AG09319 (cell line): ENCODE data around the gene CDHR1.

Experiments used
- DNase-seq: peaks from one replicate; pipeline ENCODE4 v3.0.0-alpha.2; 2010; ENCODE audit warnings: low read depth; ENCODE audit errors: extremely low read depth
- TF ChIP-seq, protein P1 (sequence below): IDR thresholded peaks from 2 replicates; pipeline ENCODE4 v1.5.1; 2011; ENCODE audit warnings: low read depth, mild to moderate bottlenecking, inconsistent platforms, low read length, moderate library complexity

Gene CDHR1

DNA sequence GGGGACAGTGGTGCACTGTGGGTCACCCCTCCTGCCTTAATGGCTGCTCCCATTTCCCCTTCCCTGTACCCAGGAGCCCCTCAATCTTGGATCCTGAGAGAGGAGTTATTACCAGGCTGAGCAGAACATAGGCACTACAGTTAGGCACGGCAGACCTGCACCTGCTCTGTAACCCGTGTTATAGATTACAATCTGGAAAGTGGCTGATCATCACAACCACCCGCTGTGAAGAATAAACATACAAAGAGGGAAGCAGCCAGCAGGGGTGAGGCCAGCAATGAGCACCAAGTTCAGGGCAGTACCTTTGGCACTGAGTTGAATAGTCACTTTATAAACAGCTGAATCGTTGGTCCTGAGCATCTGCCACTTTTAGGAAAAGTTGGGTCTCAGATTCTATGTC lies 1.7 kb downstream of the CDHR1 start:
- DNase-seq: no peak
- TF ChIP-seq, protein P1, sequence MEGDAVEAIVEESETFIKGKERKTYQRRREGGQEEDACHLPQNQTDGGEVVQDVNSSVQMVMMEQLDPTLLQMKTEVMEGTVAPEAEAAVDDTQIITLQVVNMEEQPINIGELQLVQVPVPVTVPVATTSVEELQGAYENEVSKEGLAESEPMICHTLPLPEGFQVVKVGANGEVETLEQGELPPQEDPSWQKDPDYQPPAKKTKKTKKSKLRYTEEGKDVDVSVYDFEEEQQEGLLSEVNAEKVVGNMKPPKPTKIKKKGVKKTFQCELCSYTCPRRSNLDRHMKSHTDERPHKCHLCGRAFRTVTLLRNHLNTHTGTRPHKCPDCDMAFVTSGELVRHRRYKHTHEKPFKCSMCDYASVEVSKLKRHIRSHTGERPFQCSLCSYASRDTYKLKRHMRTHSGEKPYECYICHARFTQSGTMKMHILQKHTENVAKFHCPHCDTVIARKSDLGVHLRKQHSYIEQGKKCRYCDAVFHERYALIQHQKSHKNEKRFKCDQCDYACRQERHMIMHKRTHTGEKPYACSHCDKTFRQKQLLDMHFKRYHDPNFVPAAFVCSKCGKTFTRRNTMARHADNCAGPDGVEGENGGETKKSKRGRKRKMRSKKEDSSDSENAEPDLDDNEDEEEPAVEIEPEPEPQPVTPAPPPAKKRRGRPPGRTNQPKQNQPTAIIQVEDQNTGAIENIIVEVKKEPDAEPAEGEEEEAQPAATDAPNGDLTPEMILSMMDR: no peak

DNA sequence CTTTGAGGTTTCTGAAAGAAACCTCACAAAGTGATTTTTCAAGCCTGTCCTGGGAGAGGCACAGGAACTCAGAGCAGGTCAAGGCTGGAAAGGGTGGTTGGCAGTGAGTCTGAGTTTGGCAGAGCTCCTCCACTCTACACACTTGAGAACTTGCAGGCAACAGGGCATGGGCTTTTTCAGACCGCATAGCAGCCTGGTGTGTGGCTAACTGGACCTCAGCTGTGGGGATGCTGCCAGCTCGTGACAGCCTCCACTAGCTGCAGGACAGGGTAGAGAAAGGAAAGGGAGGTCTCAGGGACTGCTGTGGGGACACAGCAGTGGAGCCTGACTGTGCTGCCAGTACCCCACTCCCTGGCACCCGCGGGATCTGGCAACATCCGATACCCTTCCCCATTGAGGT lies 2.6 kb downstream of the CDHR1 start:
- DNase-seq: no peak
- TF ChIP-seq, protein P1: no peak

DNA sequence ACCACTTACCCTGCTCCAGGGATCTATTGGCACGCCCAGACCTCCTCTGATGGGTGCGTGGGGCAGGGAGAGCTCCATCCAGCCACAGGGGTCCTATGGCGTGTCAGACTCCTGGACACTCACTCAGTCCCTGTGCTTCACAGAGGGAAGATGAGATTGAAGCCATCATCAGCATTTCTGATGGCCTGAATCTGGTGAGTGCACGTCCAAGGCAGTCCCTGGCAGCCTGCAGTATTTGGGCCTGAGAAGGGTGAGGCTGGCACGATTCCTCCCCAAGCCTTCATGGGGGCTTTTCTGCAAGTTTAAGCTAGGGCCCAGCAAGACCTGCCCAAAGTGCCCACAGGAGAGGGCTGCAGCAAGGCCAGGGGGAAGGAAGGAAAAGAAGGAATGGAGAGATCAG lies 3.3 kb downstream of the CDHR1 start:
- TF ChIP-seq, protein P1: no peak
- DNase-seq: no peak

DNA sequence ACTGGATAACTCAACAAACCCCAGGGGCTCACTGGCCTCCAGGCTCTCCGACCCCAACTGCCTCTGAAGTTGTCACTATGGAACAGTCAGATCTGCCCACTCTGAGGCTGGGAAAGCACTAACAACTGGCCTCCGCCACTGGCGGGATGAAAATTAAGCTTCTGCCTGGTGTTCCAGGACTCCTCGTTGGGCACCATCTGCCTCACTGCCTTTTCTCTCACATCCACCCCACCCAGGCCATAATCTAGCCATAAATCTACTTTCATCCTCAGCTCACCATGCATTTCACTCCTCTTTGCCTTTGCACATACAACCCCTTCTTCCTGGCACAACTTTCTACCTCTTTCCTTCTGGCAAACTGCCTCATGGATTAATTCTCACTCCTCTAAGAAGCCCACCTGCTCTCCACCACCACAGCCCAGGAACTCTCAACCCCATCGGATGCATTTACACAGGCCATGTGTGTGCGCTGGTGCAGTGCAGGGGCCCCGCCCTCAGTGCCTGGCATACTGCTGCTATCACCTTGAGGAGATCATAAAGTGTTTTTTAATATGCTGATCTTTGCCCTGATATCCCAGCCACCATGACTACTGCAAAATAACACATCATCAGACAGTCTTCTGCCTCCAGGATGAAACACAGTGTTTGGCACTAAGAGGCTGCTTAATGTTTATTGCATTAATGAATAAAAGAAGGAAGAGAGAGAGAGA lies 4.0 kb downstream of the CDHR1 start:
- no peak for DNase-seq
- TF ChIP-seq, protein P1: no peak

DNA sequence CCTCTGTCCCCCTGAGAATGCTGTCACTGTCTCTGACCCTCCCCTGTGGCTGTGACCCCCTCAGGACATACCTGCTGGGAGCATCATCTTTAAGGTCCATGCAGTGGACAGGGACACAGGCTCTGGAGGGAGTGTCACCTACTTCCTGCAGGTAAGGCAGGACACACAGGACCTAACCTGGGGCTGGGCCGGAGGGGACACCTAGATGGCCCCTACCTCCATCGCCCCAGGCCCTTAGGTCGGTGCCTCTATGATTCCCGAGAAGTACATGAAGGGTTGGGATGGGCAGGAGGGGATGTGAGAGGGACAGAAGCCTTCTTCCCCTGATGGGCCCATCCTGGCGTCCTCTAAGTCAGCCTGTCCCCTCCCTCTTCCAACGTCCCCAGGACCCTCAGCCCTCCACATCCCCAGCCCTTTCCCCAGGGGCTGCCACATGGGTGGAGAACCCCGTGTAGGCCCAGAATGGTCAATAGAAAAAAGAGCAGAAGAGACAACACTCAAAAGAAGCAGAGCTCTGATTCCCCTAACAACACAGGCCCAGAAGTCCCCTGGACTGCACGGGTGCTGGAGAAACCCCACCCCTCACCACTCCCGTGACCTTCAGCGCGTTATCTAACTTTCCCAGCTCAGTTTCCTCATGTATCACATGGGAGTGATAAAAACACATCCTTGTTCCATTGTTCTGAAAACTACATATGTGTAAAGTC lies 6.4 kb downstream of the CDHR1 start:
- TF ChIP-seq, protein P1: no peak
- DNase-seq: no peak

DNA sequence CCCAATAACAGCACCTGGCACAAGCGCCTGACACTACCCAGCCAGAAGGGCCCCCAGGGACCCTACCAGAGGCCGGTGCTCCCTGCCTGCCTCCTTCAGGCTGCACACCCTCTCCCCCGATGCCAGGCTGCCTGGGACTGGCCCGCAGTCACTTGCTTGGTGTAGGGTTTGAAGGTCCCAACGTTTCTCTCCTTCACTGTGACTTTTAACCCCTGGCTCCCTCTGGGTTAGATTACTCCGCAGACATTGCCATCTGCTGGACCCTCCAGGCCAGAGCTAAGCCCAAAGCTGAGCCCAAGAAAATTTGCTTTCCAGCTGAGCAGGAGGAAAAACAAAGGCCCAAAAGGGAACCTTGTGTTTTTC lies 6.9 kb downstream of the CDHR1 start:
- DNase-seq: no peak
- TF ChIP-seq, protein P1: no peak

- TF ChIP-seq, protein P1: no peak
- no peak for DNase-seq
Observed at GRCh38 chr10:84201682-84202081, 7.3 kb downstream of the CDHR1 start.
